Measurements from ENCODE around the gene TRIM49.
"Not testable (repeated sequence)": the region's sequence is repeated elsewhere in the genome, so short reads cannot be mapped to it uniquely, and the experiment has no call there.

- TF ChIP-seq POLR2A, CTCF (IDR thresholded peaks at IDR 0.05): not testable (repeated sequence)
Observed at GRCh38 chr11:89785726-89786125, 22.6 kb downstream of the TRIM49 start.
